Measurements from ENCODE around the gene NCSTN. TPM values are rescaled to one million over a fixed set of nuclear protein-coding genes. Genes with fewer than 3 reads are reported as not detected.
A peak's percentile ranks its signal among the peaks of the same experiment; 100 is the strongest.

The NCSTN gene
- total and polyA plus RNA-seq, 9 of the 15 experiments (the other 6 are each of a cell fraction or from before 2014, with no cell fraction given) = 21.3 to 91.1 (median 57.9) TPM

DNA sequence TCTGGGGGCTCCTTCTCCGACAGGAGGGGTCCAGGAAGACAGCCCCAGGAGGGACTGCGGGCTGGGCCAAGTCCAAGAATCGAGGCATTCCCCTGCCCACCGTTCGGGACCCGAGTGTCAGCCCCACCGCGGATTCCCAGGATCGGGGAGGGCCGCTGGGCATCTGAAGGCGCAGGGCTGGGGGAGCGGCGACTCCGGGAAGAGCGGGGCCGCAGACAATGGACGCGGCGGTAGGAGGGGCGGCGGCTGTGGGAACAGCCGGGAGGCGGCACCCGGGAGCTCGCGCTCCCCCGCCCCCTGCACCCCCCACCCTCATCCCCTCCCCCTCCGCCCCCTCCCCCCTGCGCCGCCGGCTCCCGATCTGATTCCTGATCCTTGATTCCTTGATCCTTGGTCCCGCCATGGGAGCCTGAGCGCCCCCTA is 57.1 kb downstream of the NCSTN start, which contains the start of gene VANGL2 (continued):
- TF ChIP-seq SMC3 (conservative IDR thresholded peaks at IDR 0.05; ENCODE audit: insufficient read depth, low read depth, low read length) (no peak), ZBTB7A (IDR thresholded peaks at IDR 0.05; ENCODE audit: borderline replicate concordance, control insufficient read depth, low read depth, low read length) (peak; percentile 6; the same call in 1 of the 2 replicates), HNRNPK (IDR thresholded peaks at IDR 0.05; ENCODE audit: low read depth, low read length, poor library complexity, severe bottlenecking) (peak; percentile 99), ZNF75A (CRISPR knock-in tag; IDR thresholded peaks at IDR 0.05) (no peak), ARNT (IDR thresholded peaks at IDR 0.05) (no peak), EWSR1 (IDR thresholded peaks at IDR 0.05; ENCODE audit: borderline replicate concordance, low read depth, partially characterized antibody) (no peak), ZNF23 (CRISPR knock-in tag; IDR thresholded peaks at IDR 0.05) (no peak), GATA2 (CRISPR knock-in tag; IDR thresholded peaks at IDR 0.05) (no peak), NONO (IDR thresholded peaks at IDR 0.05; ENCODE audit: low read depth in 2 of 2, low read length in 1 of 2) (0 out of 4 replicates have a peak, but pooled peaks of 1 of the 2 experiments have one; percentile 36), CHD2 (IDR thresholded peaks at IDR 0.05; ENCODE audit: low read depth, low read length) (no peak), BRF1 (IDR thresholded peaks at IDR 0.05; ENCODE audit: borderline replicate concordance, extremely low read depth, insufficient read length) (no peak)
- TF ChIP-seq, protein P1, sequence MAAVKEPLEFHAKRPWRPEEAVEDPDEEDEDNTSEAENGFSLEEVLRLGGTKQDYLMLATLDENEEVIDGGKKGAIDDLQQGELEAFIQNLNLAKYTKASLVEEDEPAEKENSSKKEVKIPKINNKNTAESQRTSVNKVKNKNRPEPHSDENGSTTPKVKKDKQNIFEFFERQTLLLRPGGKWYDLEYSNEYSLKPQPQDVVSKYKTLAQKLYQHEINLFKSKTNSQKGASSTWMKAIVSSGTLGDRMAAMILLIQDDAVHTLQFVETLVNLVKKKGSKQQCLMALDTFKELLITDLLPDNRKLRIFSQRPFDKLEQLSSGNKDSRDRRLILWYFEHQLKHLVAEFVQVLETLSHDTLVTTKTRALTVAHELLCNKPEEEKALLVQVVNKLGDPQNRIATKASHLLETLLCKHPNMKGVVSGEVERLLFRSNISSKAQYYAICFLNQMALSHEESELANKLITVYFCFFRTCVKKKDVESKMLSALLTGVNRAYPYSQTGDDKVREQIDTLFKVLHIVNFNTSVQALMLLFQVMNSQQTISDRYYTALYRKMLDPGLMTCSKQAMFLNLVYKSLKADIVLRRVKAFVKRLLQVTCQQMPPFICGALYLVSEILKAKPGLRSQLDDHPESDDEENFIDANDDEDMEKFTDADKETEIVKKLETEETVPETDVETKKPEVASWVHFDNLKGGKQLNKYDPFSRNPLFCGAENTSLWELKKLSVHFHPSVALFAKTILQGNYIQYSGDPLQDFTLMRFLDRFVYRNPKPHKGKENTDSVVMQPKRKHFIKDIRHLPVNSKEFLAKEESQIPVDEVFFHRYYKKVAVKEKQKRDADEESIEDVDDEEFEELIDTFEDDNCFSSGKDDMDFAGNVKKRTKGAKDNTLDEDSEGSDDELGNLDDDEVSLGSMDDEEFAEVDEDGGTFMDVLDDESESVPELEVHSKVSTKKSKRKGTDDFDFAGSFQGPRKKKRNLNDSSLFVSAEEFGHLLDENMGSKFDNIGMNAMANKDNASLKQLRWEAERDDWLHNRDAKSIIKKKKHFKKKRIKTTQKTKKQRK (IDR thresholded peaks at IDR 0.05; ENCODE audit: borderline replicate concordance, low read depth, low read length) = no peak
- TF ChIP-seq, protein P2, sequence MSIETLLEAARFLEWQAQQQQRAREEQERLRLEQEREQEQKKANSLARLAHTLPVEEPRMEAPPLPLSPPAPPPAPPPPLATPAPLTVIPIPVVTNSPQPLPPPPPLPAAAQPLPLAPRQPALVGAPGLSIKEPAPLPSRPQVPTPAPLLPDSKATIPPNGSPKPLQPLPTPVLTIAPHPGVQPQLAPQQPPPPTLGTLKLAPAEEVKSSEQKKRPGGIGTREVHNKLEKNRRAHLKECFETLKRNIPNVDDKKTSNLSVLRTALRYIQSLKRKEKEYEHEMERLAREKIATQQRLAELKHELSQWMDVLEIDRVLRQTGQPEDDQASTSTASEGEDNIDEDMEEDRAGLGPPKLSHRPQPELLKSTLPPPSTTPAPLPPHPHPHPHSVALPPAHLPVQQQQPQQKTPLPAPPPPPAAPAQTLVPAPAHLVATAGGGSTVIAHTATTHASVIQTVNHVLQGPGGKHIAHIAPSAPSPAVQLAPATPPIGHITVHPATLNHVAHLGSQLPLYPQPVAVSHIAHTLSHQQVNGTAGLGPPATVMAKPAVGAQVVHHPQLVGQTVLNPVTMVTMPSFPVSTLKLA (conservative IDR thresholded peaks at IDR 0.05) = no peak
- TF ChIP-seq, protein P3, sequence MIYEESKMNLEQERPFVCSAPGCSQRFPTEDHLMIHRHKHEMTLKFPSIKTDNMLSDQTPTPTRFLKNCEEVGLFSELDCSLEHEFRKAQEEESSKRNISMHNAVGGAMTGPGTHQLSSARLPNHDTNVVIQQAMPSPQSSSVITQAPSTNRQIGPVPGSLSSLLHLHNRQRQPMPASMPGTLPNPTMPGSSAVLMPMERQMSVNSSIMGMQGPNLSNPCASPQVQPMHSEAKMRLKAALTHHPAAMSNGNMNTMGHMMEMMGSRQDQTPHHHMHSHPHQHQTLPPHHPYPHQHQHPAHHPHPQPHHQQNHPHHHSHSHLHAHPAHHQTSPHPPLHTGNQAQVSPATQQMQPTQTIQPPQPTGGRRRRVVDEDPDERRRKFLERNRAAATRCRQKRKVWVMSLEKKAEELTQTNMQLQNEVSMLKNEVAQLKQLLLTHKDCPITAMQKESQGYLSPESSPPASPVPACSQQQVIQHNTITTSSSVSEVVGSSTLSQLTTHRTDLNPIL (CRISPR knock-in tag; IDR thresholded peaks at IDR 0.05) = no peak
- TF ChIP-seq, protein P4, sequence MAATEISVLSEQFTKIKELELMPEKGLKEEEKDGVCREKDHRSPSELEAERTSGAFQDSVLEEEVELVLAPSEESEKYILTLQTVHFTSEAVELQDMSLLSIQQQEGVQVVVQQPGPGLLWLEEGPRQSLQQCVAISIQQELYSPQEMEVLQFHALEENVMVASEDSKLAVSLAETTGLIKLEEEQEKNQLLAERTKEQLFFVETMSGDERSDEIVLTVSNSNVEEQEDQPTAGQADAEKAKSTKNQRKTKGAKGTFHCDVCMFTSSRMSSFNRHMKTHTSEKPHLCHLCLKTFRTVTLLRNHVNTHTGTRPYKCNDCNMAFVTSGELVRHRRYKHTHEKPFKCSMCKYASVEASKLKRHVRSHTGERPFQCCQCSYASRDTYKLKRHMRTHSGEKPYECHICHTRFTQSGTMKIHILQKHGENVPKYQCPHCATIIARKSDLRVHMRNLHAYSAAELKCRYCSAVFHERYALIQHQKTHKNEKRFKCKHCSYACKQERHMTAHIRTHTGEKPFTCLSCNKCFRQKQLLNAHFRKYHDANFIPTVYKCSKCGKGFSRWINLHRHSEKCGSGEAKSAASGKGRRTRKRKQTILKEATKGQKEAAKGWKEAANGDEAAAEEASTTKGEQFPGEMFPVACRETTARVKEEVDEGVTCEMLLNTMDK (IDR thresholded peaks at IDR 0.05; ENCODE audit: borderline replicate concordance, insufficient read depth, low read depth, low read length, poor library complexity, severe bottlenecking) = no peak
